Suprapubic skin (tissue), 4 donors: ENCODE data around the gene MARCHF3.

ENCODE experiments used
- EP300 ChIP-seq: sonication (generic); formaldehyde crosslinking; IDR thresholded peaks from one replicate; pipeline ENCODE4 v1.6.1; 2017; ENCODE audit warnings: antibody characterized with exemption
- POLR2A ChIP-seq, 2 donors: fragments of 450-650 bp; IDR thresholded peaks; one replicate each; pipeline ENCODE4 v1.6.1; 2017; ENCODE audit warnings: antibody characterized with exemption in 2 of 2, mild to moderate bottlenecking in 2 of 2, moderate library complexity in 2 of 2
- POLR2AphosphoS5 ChIP-seq, 3 donors: sonication (generic); formaldehyde crosslinking; IDR thresholded peaks; one replicate each; pipeline ENCODE4 v1.6.1; 2017; ENCODE audit warnings: antibody characterized with exemption in 3 of 3
- TF ChIP-seq, protein P1 (sequence below), 2 donors: fragments of 200-600 bp in 1 of 2; fragments of 450-650 bp in 1 of 2; sonication (generic) in 1 of 2; IDR thresholded peaks; one replicate each; pipeline ENCODE4 v1.5.1; 2016 to 2019; ENCODE audit warnings: antibody characterized with exemption in 2 of 2, mild to moderate bottlenecking in 1 of 2, moderate library complexity in 1 of 2

DNA sequence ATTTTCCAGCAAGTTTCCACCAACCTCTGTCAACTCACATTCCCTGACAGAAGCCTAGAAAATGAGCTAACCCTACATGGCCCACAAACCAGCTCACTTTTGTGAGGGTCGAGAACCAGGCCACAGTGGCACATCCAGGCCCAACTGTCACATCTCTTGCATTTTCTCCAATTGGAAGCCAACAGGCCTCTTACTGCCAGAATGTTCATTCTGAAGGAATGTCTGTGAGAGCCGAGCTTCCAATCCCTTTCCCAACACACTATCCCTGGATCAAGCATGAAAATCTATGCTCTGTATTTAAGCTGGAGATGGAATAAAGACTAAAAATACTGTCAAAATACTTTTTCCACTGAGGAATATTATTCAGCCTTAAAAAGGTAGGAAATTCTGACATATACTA lies 20.0 kb downstream of the MARCHF3 start:
- TF ChIP-seq, protein P1, sequence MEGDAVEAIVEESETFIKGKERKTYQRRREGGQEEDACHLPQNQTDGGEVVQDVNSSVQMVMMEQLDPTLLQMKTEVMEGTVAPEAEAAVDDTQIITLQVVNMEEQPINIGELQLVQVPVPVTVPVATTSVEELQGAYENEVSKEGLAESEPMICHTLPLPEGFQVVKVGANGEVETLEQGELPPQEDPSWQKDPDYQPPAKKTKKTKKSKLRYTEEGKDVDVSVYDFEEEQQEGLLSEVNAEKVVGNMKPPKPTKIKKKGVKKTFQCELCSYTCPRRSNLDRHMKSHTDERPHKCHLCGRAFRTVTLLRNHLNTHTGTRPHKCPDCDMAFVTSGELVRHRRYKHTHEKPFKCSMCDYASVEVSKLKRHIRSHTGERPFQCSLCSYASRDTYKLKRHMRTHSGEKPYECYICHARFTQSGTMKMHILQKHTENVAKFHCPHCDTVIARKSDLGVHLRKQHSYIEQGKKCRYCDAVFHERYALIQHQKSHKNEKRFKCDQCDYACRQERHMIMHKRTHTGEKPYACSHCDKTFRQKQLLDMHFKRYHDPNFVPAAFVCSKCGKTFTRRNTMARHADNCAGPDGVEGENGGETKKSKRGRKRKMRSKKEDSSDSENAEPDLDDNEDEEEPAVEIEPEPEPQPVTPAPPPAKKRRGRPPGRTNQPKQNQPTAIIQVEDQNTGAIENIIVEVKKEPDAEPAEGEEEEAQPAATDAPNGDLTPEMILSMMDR (IDR thresholded peaks at IDR 0.05), result no peak
- TF ChIP-seq POLR2A (IDR thresholded peaks at IDR 0.05) (no peak), EP300 (no peak), POLR2AphosphoS5 (IDR thresholded peaks at IDR 0.05) (no peak)
